NB4 (cell line): ENCODE results near the gene PRKAR1B.

ENCODE experiments used
- MAX ChIP-seq: IDR thresholded peaks from 2 replicates; pipeline ENCODE4 v1.6.1; 2011; ENCODE audit warnings: low read depth, low read length
- POLR2A ChIP-seq: IDR thresholded peaks from 2 replicates; pipeline ENCODE4 v1.6.1; 2011; ENCODE audit warnings: mild to moderate bottlenecking; ENCODE audit not compliant: insufficient read length; ENCODE audit errors: extremely low read depth
- TF ChIP-seq, protein P1 (sequence below): IDR thresholded peaks from one replicate; pipeline ENCODE4 v1.5.1; 2012; ENCODE audit warnings: low read depth, low read length

DNA sequence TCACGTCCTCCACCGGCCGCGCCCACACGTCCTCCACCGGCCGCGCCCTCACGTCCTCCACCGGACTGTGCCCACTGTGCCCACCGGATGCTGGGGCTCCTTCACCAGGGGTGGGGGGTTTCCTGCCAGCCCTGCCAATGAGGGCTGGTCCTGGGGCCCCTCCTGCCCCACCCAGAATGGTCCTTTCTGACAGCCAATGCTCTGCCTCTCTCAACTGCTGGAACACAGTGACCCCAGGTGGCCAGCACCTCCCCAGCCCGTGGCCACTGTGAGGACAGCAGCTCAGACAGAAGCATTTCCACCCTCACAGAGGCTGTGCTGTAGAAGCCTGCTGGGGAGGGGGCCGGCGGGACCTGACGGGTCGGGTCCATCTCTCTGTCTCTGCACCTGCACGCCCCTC is 90.7 kb downstream of the PRKAR1B start:
- TF ChIP-seq, protein P1, sequence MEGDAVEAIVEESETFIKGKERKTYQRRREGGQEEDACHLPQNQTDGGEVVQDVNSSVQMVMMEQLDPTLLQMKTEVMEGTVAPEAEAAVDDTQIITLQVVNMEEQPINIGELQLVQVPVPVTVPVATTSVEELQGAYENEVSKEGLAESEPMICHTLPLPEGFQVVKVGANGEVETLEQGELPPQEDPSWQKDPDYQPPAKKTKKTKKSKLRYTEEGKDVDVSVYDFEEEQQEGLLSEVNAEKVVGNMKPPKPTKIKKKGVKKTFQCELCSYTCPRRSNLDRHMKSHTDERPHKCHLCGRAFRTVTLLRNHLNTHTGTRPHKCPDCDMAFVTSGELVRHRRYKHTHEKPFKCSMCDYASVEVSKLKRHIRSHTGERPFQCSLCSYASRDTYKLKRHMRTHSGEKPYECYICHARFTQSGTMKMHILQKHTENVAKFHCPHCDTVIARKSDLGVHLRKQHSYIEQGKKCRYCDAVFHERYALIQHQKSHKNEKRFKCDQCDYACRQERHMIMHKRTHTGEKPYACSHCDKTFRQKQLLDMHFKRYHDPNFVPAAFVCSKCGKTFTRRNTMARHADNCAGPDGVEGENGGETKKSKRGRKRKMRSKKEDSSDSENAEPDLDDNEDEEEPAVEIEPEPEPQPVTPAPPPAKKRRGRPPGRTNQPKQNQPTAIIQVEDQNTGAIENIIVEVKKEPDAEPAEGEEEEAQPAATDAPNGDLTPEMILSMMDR: peak; percentile 59
- TF ChIP-seq POLR2A (no peak), MAX (peak; percentile 49; the same call in 1 of the 2 replicates)
